H1 (cell line): ENCODE results near the gene MEFV.

Experiments
- CTCF ChIP-seq, 3 experiments: IDR thresholded peaks; 1 replicate in 2 of 3; 2 replicates in 1 of 3; pipeline versions ENCODE4 v1.5.1 to v1.6.1; 2011; ENCODE audit warnings: low read length in 3 of 3, mild to moderate bottlenecking in 3 of 3, inconsistent platforms in 2 of 3, low read depth in 1 of 3, moderate library complexity in 1 of 3; ENCODE audit not compliant: insufficient read depth in 1 of 3; ENCODE audit errors: control extremely low read depth in 1 of 3
- HDAC2 ChIP-seq, 2 experiments: fragments of 300-600 bp in 1 of 2; sonication (generic) in 1 of 2; IDR thresholded peaks; 2 replicates each; pipeline ENCODE4 v1.6.1; 2011 to 2012; ENCODE audit warnings: low read depth in 2 of 2, low read length in 2 of 2, mild to moderate bottlenecking in 2 of 2, moderate library complexity in 2 of 2, borderline replicate concordance in 1 of 2, inconsistent platforms in 1 of 2
- MAX ChIP-seq: IDR thresholded peaks from 2 replicates; pipeline ENCODE4 v1.6.1; 2012; ENCODE audit warnings: inconsistent platforms
- NRF1 ChIP-seq: IDR thresholded peaks from 2 replicates; pipeline ENCODE4 v1.6.1; 2011; ENCODE audit warnings: mild to moderate bottlenecking, low read depth, low read length, improper control_type of control experiment
- SIN3A ChIP-seq, 2 experiments: IDR thresholded peaks in 1 of 2; conservative IDR thresholded peaks in 1 of 2; 2 replicates each; pipeline ENCODE4 v1.6.1; 2011 to 2012; ENCODE audit warnings: low read length in 2 of 2, improper control_type of control experiment in 1 of 2, low read depth in 1 of 2, mild to moderate bottlenecking in 1 of 2

GRCh38 chr16:3266873-3267537, 10.6 kb upstream of the MEFV start:
- no peak for TF ChIP-seq MAX
- TF ChIP-seq SIN3A (conservative IDR thresholded peaks at IDR 0.05 in 1 of 2, IDR thresholded peaks at IDR 0.05 in 1 of 2; ENCODE audit: low read depth in 1 of 2, low read length in 2 of 2), result no peak
- TF ChIP-seq NRF1, result no peak
- TF ChIP-seq CTCF (IDR thresholded peaks at IDR 0.05; ENCODE audit: control extremely low read depth in 1 of 3, insufficient read depth in 1 of 3, low read depth in 1 of 3, low read length in 3 of 3), result peak; percentile 57 to 73 (median 59)
- TF ChIP-seq HDAC2 (IDR thresholded peaks at IDR 0.05; ENCODE audit: borderline replicate concordance in 1 of 2, low read depth in 2 of 2, low read length in 2 of 2), result no peak
